ENCODE data around the gene RALGPS1.
"Not testable (repeated sequence)": the region's sequence is repeated elsewhere in the genome, so short reads cannot be mapped to it uniquely, and the experiment has no call there.

RALGPS1 gene

GRCh38 chr9:127168756-127169574, 254.4 kb downstream of the RALGPS1 start:
- WGBS (ENCODE audit: insufficient coverage), result 97% methylated on average over 9 of the region's 10 CpGs
- H3K4me1 ChIP-seq (ENCODE audit: control extremely low read depth in 1 of 4, control insufficient read depth in 4 of 4, insufficient read depth in 4 of 4, low read length in 3 of 4), result no peaks in the 10 kb centered on the region
- H3K27me3 ChIP-seq (replicated peaks in 2 of 5; ENCODE audit: control insufficient read depth in 4 of 5, insufficient read depth in 5 of 5, low read length in 4 of 5), result peaks cover 0 to 5% (median 0%) of the 10 kb centered on the region in 5 experiments
- no peak overlapping the region for H3K27ac ChIP-seq (ENCODE audit: insufficient read depth in 1 of 2, low read depth in 1 of 2, low read length in 2 of 2, poor library complexity in 1 of 2, severe bottlenecking in 2 of 2)
- ChIA-PET CTCF (interaction anchor here (1.3 to 1.8 kb wide), 2 partner anchors 19 to 25 kb away, joined by 3 to 4 read pairs; no protein-coding TSS in a partner anchor), POLR2A (no interaction called here)
- H3K4me3 ChIP-seq (ENCODE audit: control insufficient read depth in 1 of 7, extremely low read depth in 1 of 7, insufficient read depth in 4 of 7, low read depth in 2 of 7, low read length in 6 of 7), result no peak overlapping the region
- H3K9me3 ChIP-seq (ENCODE audit: control extremely low read depth in 1 of 5, control insufficient read depth in 4 of 5, insufficient read depth in 2 of 5, low read depth in 1 of 5, low read length in 4 of 5), result no peaks in the 10 kb centered on the region
- no peak for DNase-seq
- no peaks in the 10 kb centered on the region for H3K36me3 ChIP-seq (ENCODE audit: control insufficient read depth in 4 of 4, insufficient read depth in 4 of 4, low read length in 3 of 4)

DNA sequence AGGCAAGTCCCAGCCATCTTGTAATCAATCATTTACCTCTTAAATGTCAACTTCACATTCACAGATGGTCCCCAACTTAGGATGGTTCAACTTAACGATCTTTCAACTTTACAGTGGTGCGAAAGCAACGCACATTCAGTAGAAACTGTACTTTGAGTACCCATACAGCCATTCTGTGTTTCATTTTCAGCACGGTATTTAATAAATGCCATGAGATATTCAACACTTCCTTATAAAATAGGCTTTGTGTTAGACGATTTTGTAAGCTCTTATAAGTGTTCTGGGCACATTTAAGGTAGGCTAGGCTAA, 254.9 kb downstream of the RALGPS1 start:
- Histone ChIP-seq H3K27ac (ENCODE audit: insufficient read depth in 1 of 2, low read depth in 1 of 2, low read length in 2 of 2, poor library complexity in 1 of 2, severe bottlenecking in 2 of 2) (no peak overlapping the region), H3K27me3 (replicated peaks in 2 of 5; ENCODE audit: control insufficient read depth in 4 of 5, insufficient read depth in 5 of 5, low read length in 4 of 5) (peaks cover 0 to 5% (median 0%) of the 10 kb centered on the region in 5 experiments), H3K4me3 (ENCODE audit: control insufficient read depth in 1 of 7, extremely low read depth in 1 of 7, insufficient read depth in 4 of 7, low read depth in 2 of 7, low read length in 6 of 7) (no peak overlapping the region), H3K4me1 (ENCODE audit: control extremely low read depth in 1 of 4, control insufficient read depth in 4 of 4, insufficient read depth in 4 of 4, low read length in 3 of 4) (no peaks in the 10 kb centered on the region), H3K9me3 (ENCODE audit: control extremely low read depth in 1 of 5, control insufficient read depth in 4 of 5, insufficient read depth in 2 of 5, low read depth in 1 of 5, low read length in 4 of 5) (no peaks in the 10 kb centered on the region), H3K36me3 (ENCODE audit: control insufficient read depth in 4 of 4, insufficient read depth in 4 of 4, low read length in 3 of 4) (no peaks in the 10 kb centered on the region)
- POLR2A ChIA-PET, result no interaction called here
- CTCF ChIA-PET, result interaction anchor here (1.3 kb wide), 1 partner anchor 26 kb away, joined by 3 read pairs; no protein-coding TSS in a partner anchor
- WGBS (ENCODE audit: insufficient coverage), result 95% methylated on average over 3 of the region's 5 CpGs
- no peak for DNase-seq

DNA sequence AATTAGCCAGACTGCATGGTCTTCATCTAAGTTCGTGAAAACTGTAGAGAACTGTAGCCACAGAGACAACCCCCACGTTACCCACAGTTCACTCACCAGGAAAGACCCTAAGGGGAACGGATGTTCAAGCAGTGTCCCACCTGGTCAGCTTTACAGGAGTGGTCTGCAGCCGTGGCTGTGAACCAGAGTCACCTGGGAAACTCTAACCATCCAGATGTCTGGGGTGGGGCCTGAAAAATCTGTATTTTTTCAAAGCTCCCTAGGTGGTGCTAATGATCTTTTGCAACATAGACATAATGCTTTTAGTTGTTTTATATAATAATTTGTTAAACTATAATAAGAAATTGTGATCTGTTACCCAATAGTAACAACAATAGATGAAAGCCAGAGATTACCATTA, 255.5 kb downstream of the RALGPS1 start:
- CTCF ChIA-PET, result no interaction called here
- Histone ChIP-seq H3K36me3 (ENCODE audit: control insufficient read depth in 4 of 4, insufficient read depth in 4 of 4, low read length in 3 of 4) (no peaks in the 10 kb centered on the region), H3K27me3 (replicated peaks in 2 of 5; ENCODE audit: control insufficient read depth in 4 of 5, insufficient read depth in 5 of 5, low read length in 4 of 5) (peaks cover 0 to 5% (median 0%) of the 10 kb centered on the region in 5 experiments), H3K4me1 (ENCODE audit: control extremely low read depth in 1 of 4, control insufficient read depth in 4 of 4, insufficient read depth in 4 of 4, low read length in 3 of 4) (no peaks in the 10 kb centered on the region), H3K9me3 (ENCODE audit: control extremely low read depth in 1 of 5, control insufficient read depth in 4 of 5, insufficient read depth in 2 of 5, low read depth in 1 of 5, low read length in 4 of 5) (no peaks in the 10 kb centered on the region), H3K27ac (ENCODE audit: insufficient read depth in 1 of 2, low read depth in 1 of 2, low read length in 2 of 2, poor library complexity in 1 of 2, severe bottlenecking in 2 of 2) (no peak overlapping the region), H3K4me3 (ENCODE audit: control insufficient read depth in 1 of 7, extremely low read depth in 1 of 7, insufficient read depth in 4 of 7, low read depth in 2 of 7, low read length in 6 of 7) (no peak overlapping the region)
- DNase-seq, result no peak
- WGBS (ENCODE audit: insufficient coverage), result 100% methylated on average over 4 of the region's 4 CpGs
- POLR2A ChIA-PET, result no interaction called here

DNA sequence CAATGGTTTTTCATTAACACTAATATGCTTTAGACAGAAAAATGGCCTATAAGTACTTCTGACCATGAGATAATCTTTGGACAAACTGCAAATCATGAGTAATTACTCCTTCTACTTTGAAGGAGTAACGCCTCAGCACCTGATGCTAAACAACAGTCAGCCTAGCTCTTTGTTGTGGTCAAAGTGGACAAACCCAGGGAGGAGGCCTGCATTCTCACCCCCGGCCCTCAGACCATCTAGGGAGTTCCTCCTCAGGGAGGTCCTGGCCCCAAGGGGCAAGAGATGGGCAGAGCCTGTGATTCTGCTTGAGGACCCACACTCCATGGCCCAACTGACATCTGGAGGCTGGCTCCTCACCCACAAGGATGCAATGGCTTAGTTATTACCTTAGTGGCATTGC, 256.1 kb downstream of the RALGPS1 start:
- 93% methylated on average over 2 of the region's 2 CpGs for WGBS (ENCODE audit: insufficient coverage)
- ChIA-PET POLR2A (no interaction called here), CTCF (no interaction called here)
- no peak for DNase-seq
- no peaks in the 10 kb centered on the region for H3K9me3 ChIP-seq (ENCODE audit: control extremely low read depth in 1 of 5, control insufficient read depth in 4 of 5, insufficient read depth in 2 of 5, low read depth in 1 of 5, low read length in 4 of 5)
- H3K4me1 ChIP-seq (ENCODE audit: control extremely low read depth in 1 of 4, control insufficient read depth in 4 of 4, insufficient read depth in 4 of 4, low read length in 3 of 4), result no peaks in the 10 kb centered on the region
- H3K27me3 ChIP-seq (replicated peaks in 2 of 5; ENCODE audit: control insufficient read depth in 4 of 5, insufficient read depth in 5 of 5, low read length in 4 of 5), result peaks cover 0 to 7% (median 0%) of the 10 kb centered on the region in 5 experiments
- H3K4me3 ChIP-seq (ENCODE audit: control insufficient read depth in 1 of 7, extremely low read depth in 1 of 7, insufficient read depth in 4 of 7, low read depth in 2 of 7, low read length in 6 of 7), result no peak overlapping the region
- H3K36me3 ChIP-seq (ENCODE audit: control insufficient read depth in 4 of 4, insufficient read depth in 4 of 4, low read length in 3 of 4), result no peaks in the 10 kb centered on the region
- no peak overlapping the region for H3K27ac ChIP-seq (ENCODE audit: insufficient read depth in 1 of 2, low read depth in 1 of 2, low read length in 2 of 2, poor library complexity in 1 of 2, severe bottlenecking in 2 of 2)

- H3K4me3 ChIP-seq (ENCODE audit: control insufficient read depth in 1 of 7, extremely low read depth in 1 of 7, insufficient read depth in 4 of 7, low read depth in 2 of 7, low read length in 6 of 7); H3K36me3 ChIP-seq (ENCODE audit: control insufficient read depth in 4 of 4, insufficient read depth in 4 of 4, low read length in 3 of 4); POLR2A ChIA-PET; DNase-seq; H3K27ac ChIP-seq (ENCODE audit: insufficient read depth in 1 of 2, low read depth in 1 of 2, low read length in 2 of 2, poor library complexity in 1 of 2, severe bottlenecking in 2 of 2); CTCF ChIA-PET; H3K4me1 ChIP-seq (ENCODE audit: control extremely low read depth in 1 of 4, control insufficient read depth in 4 of 4, insufficient read depth in 4 of 4, low read length in 3 of 4); H3K27me3 ChIP-seq (replicated peaks in 2 of 5; ENCODE audit: control insufficient read depth in 4 of 5, insufficient read depth in 5 of 5, low read length in 4 of 5); H3K9me3 ChIP-seq (ENCODE audit: control extremely low read depth in 1 of 5, control insufficient read depth in 4 of 5, insufficient read depth in 2 of 5, low read depth in 1 of 5, low read length in 4 of 5): not testable (repeated sequence)
- WGBS (ENCODE audit: insufficient coverage), result 97% methylated on average over 8 of the region's 9 CpGs
These were observed 256.8 kb downstream of the RALGPS1 start for GRCh38 chr9:127171348-127171747.

DNA sequence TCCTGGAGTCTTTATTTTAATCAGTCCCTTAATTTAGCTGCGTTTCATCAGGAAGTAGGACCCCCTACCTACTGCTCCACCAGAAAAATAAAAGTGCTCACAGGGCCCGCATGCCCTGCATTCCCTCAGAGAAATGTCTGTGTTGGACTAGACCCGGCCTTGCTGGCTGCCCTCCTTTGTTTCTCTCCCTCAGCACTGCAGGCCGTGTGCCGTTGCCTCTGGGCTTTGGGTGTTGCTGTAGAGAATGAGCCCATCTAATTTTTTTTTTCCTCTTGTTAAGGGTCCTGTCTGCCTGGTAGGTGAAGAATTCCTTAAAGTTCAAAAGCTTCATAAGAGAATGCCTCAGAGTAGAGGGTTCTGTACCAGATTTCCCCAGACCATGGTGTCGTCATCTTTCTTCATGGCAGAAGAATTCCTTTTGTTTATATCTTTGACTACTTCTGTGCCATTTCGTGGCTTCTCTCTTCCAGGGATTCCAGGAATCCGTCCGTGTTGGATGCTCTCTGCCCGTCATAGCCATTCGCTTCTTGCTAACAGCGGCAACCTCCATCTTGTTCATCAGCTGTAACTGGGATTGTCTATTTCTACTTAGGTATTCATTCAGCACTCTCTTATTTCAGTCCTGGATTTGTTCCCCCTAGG, 257.6 kb downstream of the RALGPS1 start:
- Histone ChIP-seq H3K4me3 (ENCODE audit: control insufficient read depth in 1 of 7, extremely low read depth in 1 of 7, insufficient read depth in 4 of 7, low read depth in 2 of 7, low read length in 6 of 7) (no peak overlapping the region), H3K27ac (ENCODE audit: insufficient read depth in 1 of 2, low read depth in 1 of 2, low read length in 2 of 2, poor library complexity in 1 of 2, severe bottlenecking in 2 of 2) (no peak overlapping the region), H3K9me3 (ENCODE audit: control extremely low read depth in 1 of 5, control insufficient read depth in 4 of 5, insufficient read depth in 2 of 5, low read depth in 1 of 5, low read length in 4 of 5) (no peaks in the 10 kb centered on the region), H3K36me3 (ENCODE audit: control insufficient read depth in 4 of 4, insufficient read depth in 4 of 4, low read length in 3 of 4) (no peaks in the 10 kb centered on the region), H3K4me1 (ENCODE audit: control extremely low read depth in 1 of 4, control insufficient read depth in 4 of 4, insufficient read depth in 4 of 4, low read length in 3 of 4) (peaks cover 0 to under 1% (median 0%) of the 10 kb centered on the region in 4 experiments), H3K27me3 (replicated peaks in 2 of 5; ENCODE audit: control insufficient read depth in 4 of 5, insufficient read depth in 5 of 5, low read length in 4 of 5) (peaks cover 0 to 7% (median 0%) of the 10 kb centered on the region in 5 experiments)
- POLR2A ChIA-PET, result no interaction called here
- 97% methylated on average over 10 of the region's 12 CpGs for WGBS (ENCODE audit: insufficient coverage)
- CTCF ChIA-PET, result interaction anchor here (1.3 kb wide), 1 partner anchor 26 kb away, joined by 3 read pairs; no protein-coding TSS in a partner anchor
- DNase-seq, result no peak

DNA sequence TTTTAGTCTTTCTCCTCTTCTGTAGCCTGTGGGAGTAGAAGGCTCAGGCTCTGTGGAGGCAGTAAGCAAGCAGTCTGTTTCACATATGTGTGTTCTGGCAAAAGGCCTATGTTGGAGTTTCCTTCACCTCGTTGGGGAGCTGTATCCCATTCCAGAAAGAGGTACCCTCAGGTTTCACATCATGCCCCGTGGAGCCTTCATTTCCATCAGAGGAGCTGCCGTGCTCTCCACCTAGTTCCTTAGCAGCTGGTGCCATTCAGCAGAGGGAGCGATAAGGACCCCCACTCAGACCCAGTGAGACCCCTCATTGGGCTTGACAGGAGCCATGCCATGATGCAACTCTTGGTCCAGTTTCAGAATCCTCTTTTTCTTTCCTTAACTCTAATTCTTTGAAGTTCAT, 258.5 kb downstream of the RALGPS1 start:
- CTCF ChIA-PET, result interaction anchor here (1.2 to 1.3 kb wide), 2 partner anchors 26 to 208 kb away, joined by 3 read pairs; no protein-coding TSS in a partner anchor
- peaks cover 0 to 5% (median 0%) of the 10 kb centered on the region in 5 experiments for H3K27me3 ChIP-seq (replicated peaks in 2 of 5; ENCODE audit: control insufficient read depth in 4 of 5, insufficient read depth in 5 of 5, low read length in 4 of 5)

More for the DNA sequence above, 258.5 kb downstream of the RALGPS1 start:
- no peaks in the 10 kb centered on the region for H3K9me3 ChIP-seq (ENCODE audit: control extremely low read depth in 1 of 5, control insufficient read depth in 4 of 5, insufficient read depth in 2 of 5, low read depth in 1 of 5, low read length in 4 of 5)
- H3K4me3 ChIP-seq (ENCODE audit: control insufficient read depth in 1 of 7, extremely low read depth in 1 of 7, insufficient read depth in 4 of 7, low read depth in 2 of 7, low read length in 6 of 7), result no peak overlapping the region
- WGBS (ENCODE audit: insufficient coverage), result 98% methylated on average over 4 of the region's 4 CpGs
- H3K4me1 ChIP-seq (ENCODE audit: control extremely low read depth in 1 of 4, control insufficient read depth in 4 of 4, insufficient read depth in 4 of 4, low read length in 3 of 4), result peaks cover 0 to 6% (median 0%) of the 10 kb centered on the region in 4 experiments
- H3K36me3 ChIP-seq (ENCODE audit: control insufficient read depth in 4 of 4, insufficient read depth in 4 of 4, low read length in 3 of 4), result no peaks in the 10 kb centered on the region
- POLR2A ChIA-PET, result no interaction called here
- no peak for DNase-seq
- H3K27ac ChIP-seq (ENCODE audit: insufficient read depth in 1 of 2, low read depth in 1 of 2, low read length in 2 of 2, poor library complexity in 1 of 2, severe bottlenecking in 2 of 2), result no peak overlapping the region
